B cell (primary cell): ENCODE results near the gene CFL2. TPM values are rescaled to one million over a fixed set of nuclear protein-coding genes. Genes with fewer than 3 reads are reported as not detected.

ENCODE experiments used
- ATAC-seq: fragments of 200-7000 bp; cut with Tn5 transposase; one replicate; pipeline ENCODE4 v1.10.0; 2021; ENCODE audit warnings: low read depth, mild to moderate bottlenecking, moderate number of reproducible peaks, moderate library complexity
- CTCF ChIA-PET: fragments of 350-600 bp; sonication (Branson Sonifier 250); formaldehyde crosslinking; loops from one replicate; lab custom pipeline; 2021; ENCODE audit warnings: antibody characterized with exemption, inconsistent platforms; lab: Charles Lee
- POLR2A ChIA-PET: fragments of 350-600 bp; sonication (Branson Sonifier 250); formaldehyde crosslinking; loops from one replicate; lab custom pipeline; 2021; ENCODE audit warnings: antibody characterized with exemption; lab: Charles Lee
- DNase-seq: peaks from one replicate; pipeline ENCODE4 v3.0.0; 2013
- H2AFZ ChIP-seq: 2 replicates; pipeline ENCODE4 v1.6.1; 2012; ENCODE audit warnings: mild to moderate bottlenecking, low read depth, low read length; ENCODE audit not compliant: insufficient read depth, poor library complexity, severe bottlenecking
- H3K27ac ChIP-seq, 2 donors: 1 replicate in 1 of 2; 2 replicates in 1 of 2; pipeline ENCODE4 v1.5.1; 2012 to 2013; ENCODE audit warnings: low read length in 2 of 2, mild to moderate bottlenecking in 2 of 2, moderate library complexity in 1 of 2
- H3K27me3 ChIP-seq, 4 experiments: fragments of 200-600 bp in 1 of 4; sonication (generic) in 1 of 4; replicated peaks in 1 of 4; 1 replicate in 2 of 4; 2 replicates in 2 of 4; pipeline versions ENCODE4 v1.6.1 to v1.7.0; 2013 to 2016; ENCODE audit warnings: low read length in 3 of 4, mild to moderate bottlenecking in 2 of 4, mixed read lengths in 1 of 4, moderate library complexity in 1 of 4; ENCODE audit not compliant: insufficient read depth in 4 of 4, control insufficient read depth in 3 of 4; ENCODE audit errors: control extremely low read depth in 1 of 4
- H3K36me3 ChIP-seq, 2 experiments: replicated peaks in 1 of 2; 1 replicate in 1 of 2; 2 replicates in 1 of 2; pipeline versions ENCODE4 v1.6.1 to v1.7.1; 2013; ENCODE audit warnings: low read length in 1 of 2; ENCODE audit not compliant: insufficient read depth in 2 of 2, control insufficient read depth in 1 of 2; ENCODE audit errors: control extremely low read depth in 1 of 2, extremely low read depth in 1 of 2
- H3K4me1 ChIP-seq, 2 donors: fragments of 200-600 bp in 1 of 2; sonication (generic) in 1 of 2; 1 replicate in 1 of 2; 2 replicates in 1 of 2; pipeline versions ENCODE4 v1.5.1 to v1.6.1; 2013 to 2017; ENCODE audit warnings: low read length in 2 of 2; ENCODE audit not compliant: control insufficient read depth in 2 of 2, insufficient read depth in 2 of 2
- H3K4me2 ChIP-seq: replicated peaks from 2 replicates; pipeline ENCODE3; 2012; ENCODE audit warnings: mild to moderate bottlenecking, low read depth, low read length; ENCODE audit not compliant: poor library complexity, severe bottlenecking
- H3K4me3 ChIP-seq, 5 experiments: fragments of 200-600 bp in 1 of 5; sonication (generic) in 1 of 5; 1 replicate in 3 of 5; 2 replicates in 2 of 5; pipeline versions ENCODE4 v1.5.1 to v1.7.0; 2011 to 2016; ENCODE audit warnings: low read length in 4 of 5, mild to moderate bottlenecking in 4 of 5, low read depth in 2 of 5, control low read depth in 1 of 5, moderate library complexity in 1 of 5; ENCODE audit not compliant: insufficient read depth in 1 of 5; ENCODE audit errors: control extremely low read depth in 1 of 5, extremely low read depth in 1 of 5
- H3K79me2 ChIP-seq: fragments of 200-600 bp; sonication (generic); one replicate; pipeline ENCODE4 v1.6.0; 2016; ENCODE audit warnings: low read length; ENCODE audit not compliant: control insufficient read depth, insufficient read depth
- H3K9ac ChIP-seq: fragments of 200-600 bp; sonication (generic); 2 replicates; pipeline ENCODE4 v1.6.1; 2017; ENCODE audit warnings: mild to moderate bottlenecking, low read length, moderate library complexity
- H3K9me3 ChIP-seq, 3 donors: one replicate each; pipeline versions ENCODE4 v1.6.1 to v1.7.1; 2013; ENCODE audit warnings: low read length in 2 of 3; ENCODE audit not compliant: control insufficient read depth in 2 of 3, insufficient read depth in 1 of 3; ENCODE audit errors: control extremely low read depth in 1 of 3
- H4K20me1 ChIP-seq: 2 replicates; pipeline ENCODE4 v1.6.0; 2012; ENCODE audit warnings: mild to moderate bottlenecking, low read length; ENCODE audit not compliant: insufficient read depth, control insufficient read depth, poor library complexity, severe bottlenecking
- H3K27ac Mint-ChIP-seq: one replicate; pipeline ENCODE4 v1.8.0; 2021; ENCODE audit warnings: mixed read lengths
- H3K27me3 Mint-ChIP-seq: one replicate; pipeline ENCODE4 v1.8.0; 2021; ENCODE audit warnings: mixed read lengths
- H3K4me1 Mint-ChIP-seq: one replicate; pipeline ENCODE4 v1.8.0; 2021; ENCODE audit warnings: mixed read lengths
- H3K4me3 Mint-ChIP-seq: one replicate; pipeline ENCODE4 v1.8.0; 2021; ENCODE audit warnings: mixed read lengths
- H3K9me3 Mint-ChIP-seq: one replicate; pipeline ENCODE4 v1.8.0; 2022; ENCODE audit warnings: mixed read lengths; ENCODE audit not compliant: insufficient read depth
- EZH2 ChIP-seq: IDR thresholded peaks from 2 replicates; pipeline ENCODE4 v1.6.1; 2012; ENCODE audit warnings: borderline replicate concordance, low read depth, mild to moderate bottlenecking, moderate library complexity, low read length; ENCODE audit not compliant: insufficient read depth, poor library complexity, severe bottlenecking
- whole genome bisulfite sequencing: methylation state at CpG from one replicate; pipeline ENCODE4 v1.1.5; 2013; ENCODE audit warnings: missing lambda C conversion rate; ENCODE audit not compliant: insufficient coverage; 5-methylcytosine and 5-hydroxymethylcytosine counted together
- intact Hi-C: fragments of 100-400 bp; cut with micrococcal nuclease; formaldehyde crosslinking; loops from one replicate; pipeline ENCODE4 v1.10.0; 2022
- polyA plus RNA-seq: library from polyadenylated mRNA; depleted of rRNA; stranded (reverse); fragments of >200 nt; gene quantifications from 2 replicates; pipeline ENCODE4 v1.2.3, GENCODE V29; 2012
- small RNA-seq: library from RNA; depleted of rRNA; stranded (forward); fragments of <200 nt; gene quantifications from one replicate; pipeline ENCODE3, GENCODE V24; 2012; ENCODE audit warnings: low replicate concordance, low read depth; ENCODE audit not compliant: insufficient read length
- total RNA-seq, 2 donors: library from RNA; stranded (reverse); fragments of 120-200 nt in 1 of 2; gene quantifications; 1 replicate in 1 of 2; 2 replicates in 1 of 2; pipeline versions ENCODE4 v1.2.3 to v1.2.4, GENCODE V29; 2013 to 2022
- TF ChIP-seq, protein P1 (sequence below): fragments of 200-600 bp; IDR thresholded peaks from one replicate; pipeline ENCODE4 v1.8.0; 2022; ENCODE audit warnings: antibody characterized with exemption, mild to moderate bottlenecking

The CFL2 gene
- total and polyA plus RNA-seq, 2 donors (not counting 1 experiment from before 2014, with no cell fraction given): 9.6 to 21.9 TPM

DNA sequence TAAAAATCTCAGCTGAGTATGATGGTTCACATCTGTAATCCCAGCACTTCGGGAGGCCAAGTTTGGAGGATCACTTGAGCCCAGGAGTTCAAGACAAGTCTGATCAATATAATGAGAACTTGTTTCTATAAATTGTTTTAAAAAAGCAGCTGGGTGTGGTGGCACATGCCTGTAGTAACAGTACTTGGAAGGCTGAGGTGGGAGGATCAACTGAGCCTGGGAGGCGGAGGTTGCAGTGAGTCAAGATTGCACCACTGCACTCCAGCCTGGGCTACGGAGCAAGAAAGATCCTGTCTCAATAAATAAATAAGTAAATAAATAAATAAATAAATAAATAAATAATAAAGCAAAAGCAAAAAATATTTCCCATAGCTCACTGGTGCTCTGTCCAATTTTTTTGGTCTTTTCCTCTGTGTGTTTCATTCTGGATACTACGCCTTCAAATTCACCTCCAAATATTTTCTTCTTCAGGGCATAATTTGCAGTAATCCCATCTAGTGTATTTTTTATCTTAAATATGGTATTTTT, 51.8 kb downstream of the CFL2 start:
- H3K27me3 Mint-ChIP-seq: no peaks in the 10 kb centered on the region
- no peaks in the 10 kb centered on the region for H3K36me3 ChIP-seq
- no peak overlapping the region for H3K4me3 Mint-ChIP-seq
- no peak overlapping the region for H3K4me2 ChIP-seq
- ATAC-seq (no peak), DNase-seq (no peak)
- H3K27me3 ChIP-seq: no peaks in the 10 kb centered on the region
- CTCF ChIA-PET: interaction anchor here (0.5 to 2.0 kb wide), 2 partner anchors 10 to 48 kb away, joined by 3 to 7 read pairs; no protein-coding TSS in a partner anchor
- POLR2A ChIA-PET: no interaction called here
- H3K27ac ChIP-seq: no peak overlapping the region
- WGBS: no CpG with 5 or more reads among the region's 4 CpGs
- H3K9me3 ChIP-seq: peaks cover 0 to 15% (median 0%) of the 10 kb centered on the region in 3 donors
- no peak overlapping the region for H3K4me3 ChIP-seq
- no peaks in the 10 kb centered on the region for H4K20me1 ChIP-seq
- peaks cover 8% of the 10 kb centered on the region for H3K9me3 Mint-ChIP-seq
- no peaks in the 10 kb centered on the region for H3K79me2 ChIP-seq
- no peaks in the 10 kb centered on the region for H3K4me1 ChIP-seq
- TF ChIP-seq, protein P1, sequence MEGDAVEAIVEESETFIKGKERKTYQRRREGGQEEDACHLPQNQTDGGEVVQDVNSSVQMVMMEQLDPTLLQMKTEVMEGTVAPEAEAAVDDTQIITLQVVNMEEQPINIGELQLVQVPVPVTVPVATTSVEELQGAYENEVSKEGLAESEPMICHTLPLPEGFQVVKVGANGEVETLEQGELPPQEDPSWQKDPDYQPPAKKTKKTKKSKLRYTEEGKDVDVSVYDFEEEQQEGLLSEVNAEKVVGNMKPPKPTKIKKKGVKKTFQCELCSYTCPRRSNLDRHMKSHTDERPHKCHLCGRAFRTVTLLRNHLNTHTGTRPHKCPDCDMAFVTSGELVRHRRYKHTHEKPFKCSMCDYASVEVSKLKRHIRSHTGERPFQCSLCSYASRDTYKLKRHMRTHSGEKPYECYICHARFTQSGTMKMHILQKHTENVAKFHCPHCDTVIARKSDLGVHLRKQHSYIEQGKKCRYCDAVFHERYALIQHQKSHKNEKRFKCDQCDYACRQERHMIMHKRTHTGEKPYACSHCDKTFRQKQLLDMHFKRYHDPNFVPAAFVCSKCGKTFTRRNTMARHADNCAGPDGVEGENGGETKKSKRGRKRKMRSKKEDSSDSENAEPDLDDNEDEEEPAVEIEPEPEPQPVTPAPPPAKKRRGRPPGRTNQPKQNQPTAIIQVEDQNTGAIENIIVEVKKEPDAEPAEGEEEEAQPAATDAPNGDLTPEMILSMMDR: no peak
- no peak for TF ChIP-seq EZH2
- no peaks in the 10 kb centered on the region for H3K4me1 Mint-ChIP-seq
- H2AFZ ChIP-seq: no peak overlapping the region
- no peak overlapping the region for H3K27ac Mint-ChIP-seq
- H3K9ac ChIP-seq: no peak overlapping the region
- intact Hi-C loops: no loop called here

DNA sequence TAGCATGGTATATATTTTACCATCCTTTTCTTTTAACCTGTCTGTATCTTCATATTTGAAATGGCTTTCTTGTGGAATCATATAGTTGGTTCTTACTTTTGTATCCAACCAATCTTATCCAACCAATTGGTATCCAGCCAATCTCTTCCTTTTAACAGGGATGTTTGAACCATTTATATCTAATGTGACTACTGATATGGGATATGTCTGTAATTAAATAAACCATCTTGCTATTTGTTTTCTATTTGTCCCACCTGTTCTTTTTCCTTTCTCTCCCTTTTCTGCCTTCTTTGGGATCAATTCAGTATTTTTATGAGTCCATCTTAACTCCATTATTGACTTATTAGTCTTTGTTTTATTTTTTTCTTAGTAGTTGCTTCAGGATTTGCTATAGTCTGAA, 53.6 kb downstream of the CFL2 start:
- DNase-seq (no peak), ATAC-seq (no peak)
- Histone ChIP-seq H3K4me3 (no peak overlapping the region), H3K9ac (no peak overlapping the region), H3K27ac (no peak overlapping the region), H3K4me1 (no peaks in the 10 kb centered on the region), H3K4me2 (no peak overlapping the region), H3K9me3 (peaks cover 0 to 15% (median 0%) of the 10 kb centered on the region in 3 donors), H3K36me3 (no peaks in the 10 kb centered on the region), H4K20me1 (no peaks in the 10 kb centered on the region), H2AFZ (no peak overlapping the region), H3K27me3 (no peaks in the 10 kb centered on the region), H3K79me2 (no peaks in the 10 kb centered on the region)
- intact Hi-C loops: no loop called here
- no peaks in the 10 kb centered on the region for H3K4me1 Mint-ChIP-seq
- H3K27me3 Mint-ChIP-seq: no peaks in the 10 kb centered on the region
- CTCF ChIA-PET: interaction anchor here (1.1 kb wide), 1 partner anchor 63 kb away, joined by 3 read pairs; no protein-coding TSS in a partner anchor
- POLR2A ChIA-PET: no interaction called here
- H3K4me3 Mint-ChIP-seq: no peak overlapping the region
- TF ChIP-seq, protein P1: no peak
- no peak for TF ChIP-seq EZH2
- H3K9me3 Mint-ChIP-seq: peaks cover 8% of the 10 kb centered on the region
- H3K27ac Mint-ChIP-seq: no peak overlapping the region

Small RNA genes within 50 kb of the gene (small RNA-seq; reads per million reads assigned to genes)
- not detected for gene RNU6-1261P

Other genes starting within 250 kb of the CFL2 start
- 54.8 and 58.0 TPM in 2 replicates for gene EAPP, start 174.9 kb downstream of the CFL2 start, total RNA-seq
- 36.2 and 80.5 TPM in 2 replicates for gene EAPP, start 174.9 kb downstream of the CFL2 start, polyA plus RNA-seq
- 61.0 and 66.3 TPM in 2 replicates for gene SNX6, start 84.4 kb downstream of the CFL2 start, total RNA-seq
- 45.4 and 59.3 TPM in 2 replicates for gene SNX6, start 84.4 kb downstream of the CFL2 start, polyA plus RNA-seq
- 36.8 and 41.7 TPM in 2 replicates for gene BAZ1A, start 160.8 kb upstream of the CFL2 start, total RNA-seq
- gene BAZ1A, start 160.8 kb upstream of the CFL2 start, polyA plus RNA-seq: 18.8 and 26.4 TPM in 2 replicates